RWPE2 (cell line): ENCODE measurements around the gene STK39.

Experiments
- ATAC-seq: fragments of 200-7000 bp; cut with Tn5 transposase; 3 replicates; pipeline ENCODE4 v1.9.1; 2021; ENCODE audit warnings: low read depth
- DNase-seq: peaks from one replicate; pipeline ENCODE4 v3.0.0-alpha.2; 2020; ENCODE audit warnings: low spot score
- H3K27ac ChIP-seq: fragments of 450-650 bp; 2 replicates; pipeline ENCODE4 v1.5.1; 2017; ENCODE audit warnings: mild to moderate bottlenecking; ENCODE audit not compliant: poor library complexity, severe bottlenecking
- H3K27me3 ChIP-seq: fragments of 250-450 bp; sonication (Bioruptor Pico); 2 replicates; pipeline ENCODE4 v1.5.1; 2021; ENCODE audit warnings: mild to moderate bottlenecking, moderate library complexity; ENCODE audit not compliant: insufficient read depth, poor library complexity, severe bottlenecking
- H3K36me3 ChIP-seq: fragments of 250-450 bp; sonication (Bioruptor Pico); 2 replicates; pipeline ENCODE4 v1.5.1; 2020; ENCODE audit warnings: low read depth, mild to moderate bottlenecking, moderate library complexity
- H3K4me1 ChIP-seq: fragments of 250-450 bp; sonication (Bioruptor Pico); 2 replicates; pipeline ENCODE4 v1.5.1; 2021; ENCODE audit warnings: mild to moderate bottlenecking, moderate library complexity; ENCODE audit not compliant: insufficient read depth, poor library complexity, severe bottlenecking
- H3K4me3 ChIP-seq: fragments of 250-450 bp; sonication (Bioruptor Pico); 2 replicates; pipeline ENCODE4 v1.5.1; 2021; ENCODE audit warnings: mild to moderate bottlenecking, moderate library complexity; ENCODE audit not compliant: severe bottlenecking
- H3K9me3 ChIP-seq: fragments of 250-450 bp; sonication (Bioruptor Pico); 2 replicates; pipeline ENCODE4 v1.5.1; 2021; ENCODE audit warnings: mild to moderate bottlenecking, moderate library complexity; ENCODE audit not compliant: severe bottlenecking
- TF ChIP-seq, protein P1 (sequence below): fragments of 450-650 bp; IDR thresholded peaks from one replicate; pipeline ENCODE4 v1.5.1; 2017; ENCODE audit warnings: mild to moderate bottlenecking, moderate library complexity; ENCODE audit not compliant: poor library complexity, severe bottlenecking

STK39 gene

DNA sequence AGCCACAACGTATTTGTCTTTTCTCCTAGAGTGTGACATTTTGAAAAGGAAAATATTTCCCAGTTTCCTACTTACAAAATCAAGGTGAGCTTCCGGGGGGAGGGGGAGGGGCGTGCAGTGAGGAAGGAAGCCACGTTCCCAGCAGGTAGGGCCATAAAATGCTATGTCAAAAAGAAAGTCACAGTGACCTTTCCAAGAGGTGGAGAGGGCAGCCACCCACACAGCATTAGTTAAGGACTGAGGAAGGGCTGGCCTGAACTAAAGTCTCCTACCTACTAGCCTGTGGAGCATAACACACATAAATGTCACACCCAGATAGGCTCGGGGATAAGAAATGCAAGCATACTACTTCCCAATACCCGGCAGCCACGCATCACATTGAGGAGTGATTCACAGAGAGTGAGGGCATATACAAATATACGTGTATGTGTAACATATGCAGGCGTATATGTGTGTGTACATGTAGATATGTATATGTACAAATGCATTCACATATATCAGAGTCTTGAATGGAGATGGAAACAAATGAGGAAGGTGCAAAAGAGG is 191.1 kb downstream of the STK39 start:
- TF ChIP-seq, protein P1, sequence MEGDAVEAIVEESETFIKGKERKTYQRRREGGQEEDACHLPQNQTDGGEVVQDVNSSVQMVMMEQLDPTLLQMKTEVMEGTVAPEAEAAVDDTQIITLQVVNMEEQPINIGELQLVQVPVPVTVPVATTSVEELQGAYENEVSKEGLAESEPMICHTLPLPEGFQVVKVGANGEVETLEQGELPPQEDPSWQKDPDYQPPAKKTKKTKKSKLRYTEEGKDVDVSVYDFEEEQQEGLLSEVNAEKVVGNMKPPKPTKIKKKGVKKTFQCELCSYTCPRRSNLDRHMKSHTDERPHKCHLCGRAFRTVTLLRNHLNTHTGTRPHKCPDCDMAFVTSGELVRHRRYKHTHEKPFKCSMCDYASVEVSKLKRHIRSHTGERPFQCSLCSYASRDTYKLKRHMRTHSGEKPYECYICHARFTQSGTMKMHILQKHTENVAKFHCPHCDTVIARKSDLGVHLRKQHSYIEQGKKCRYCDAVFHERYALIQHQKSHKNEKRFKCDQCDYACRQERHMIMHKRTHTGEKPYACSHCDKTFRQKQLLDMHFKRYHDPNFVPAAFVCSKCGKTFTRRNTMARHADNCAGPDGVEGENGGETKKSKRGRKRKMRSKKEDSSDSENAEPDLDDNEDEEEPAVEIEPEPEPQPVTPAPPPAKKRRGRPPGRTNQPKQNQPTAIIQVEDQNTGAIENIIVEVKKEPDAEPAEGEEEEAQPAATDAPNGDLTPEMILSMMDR, result no peak
- H3K36me3 ChIP-seq, result peaks cover 8% of the 10 kb centered on the region; the same call in 1 of the 2 replicates

DNA sequence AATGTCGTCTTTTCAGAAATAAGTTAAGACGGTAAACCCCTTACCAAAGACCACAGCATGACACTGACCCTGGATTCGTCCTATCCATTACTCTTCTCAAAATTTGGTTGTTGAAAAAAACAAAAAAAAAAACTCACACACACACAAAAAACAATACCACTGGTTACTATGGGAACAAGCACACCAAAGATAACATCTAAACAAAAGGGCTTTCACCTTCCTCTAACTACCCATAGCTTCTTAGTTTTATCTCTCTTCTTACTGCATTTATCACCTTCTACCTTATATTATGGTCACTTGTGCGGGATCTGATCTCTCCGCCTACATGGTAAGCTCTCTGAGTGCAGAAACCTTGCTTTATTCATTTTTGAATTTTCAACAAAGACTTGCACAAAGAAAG is 192.7 kb downstream of the STK39 start:
- H3K27ac ChIP-seq, result no peak overlapping the region

More for the DNA sequence above, 191.1 kb downstream of the STK39 start:
- H3K27ac ChIP-seq, result no peak overlapping the region
- H3K9me3 ChIP-seq, result no peaks in the 10 kb centered on the region
- H3K27me3 ChIP-seq, result no peaks in the 10 kb centered on the region
- ATAC-seq, result no peak
- DNase-seq, result no peak
- no peak overlapping the region for H3K4me3 ChIP-seq
- H3K4me1 ChIP-seq, result no peaks in the 10 kb centered on the region

DNA sequence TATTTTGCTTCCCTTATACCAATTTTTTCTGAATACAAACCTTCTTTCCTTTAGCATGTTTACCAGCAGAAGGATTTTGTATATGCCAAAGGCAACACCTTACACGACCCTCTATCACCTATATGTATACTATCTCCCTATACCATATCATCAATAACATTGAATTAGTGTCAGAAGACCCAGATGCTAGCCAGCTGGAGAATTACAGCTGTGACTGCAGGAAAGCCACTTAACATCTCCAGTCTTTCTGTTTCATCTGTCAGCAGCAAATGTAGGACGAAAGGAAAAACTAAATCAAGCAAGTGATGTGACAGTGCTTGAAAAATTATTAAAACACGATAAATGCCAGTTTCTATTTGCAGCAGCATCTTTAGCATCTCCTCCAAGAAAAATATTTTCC is 193.7 kb downstream of the STK39 start:
- ATAC-seq (no peak), DNase-seq (no peak)
- H3K36me3 ChIP-seq, result peaks cover 3% of the 10 kb centered on the region; the same call in 1 of the 2 replicates
- no peaks in the 10 kb centered on the region for H3K27me3 ChIP-seq
- TF ChIP-seq, protein P1, result no peak
- H3K27ac ChIP-seq, result no peak overlapping the region
- no peaks in the 10 kb centered on the region for H3K4me1 ChIP-seq
- H3K9me3 ChIP-seq, result no peaks in the 10 kb centered on the region
- H3K4me3 ChIP-seq, result no peak overlapping the region

More for the DNA sequence above, 192.7 kb downstream of the STK39 start:
- no peaks in the 10 kb centered on the region for H3K4me1 ChIP-seq
- no peaks in the 10 kb centered on the region for H3K27me3 ChIP-seq
- no peaks in the 10 kb centered on the region for H3K9me3 ChIP-seq
- no peak overlapping the region for H3K4me3 ChIP-seq
- DNase-seq, result no peak
- TF ChIP-seq, protein P1, result no peak
- ATAC-seq, result no peak
- H3K36me3 ChIP-seq, result peaks cover 3% of the 10 kb centered on the region; the same call in 1 of the 2 replicates

DNA sequence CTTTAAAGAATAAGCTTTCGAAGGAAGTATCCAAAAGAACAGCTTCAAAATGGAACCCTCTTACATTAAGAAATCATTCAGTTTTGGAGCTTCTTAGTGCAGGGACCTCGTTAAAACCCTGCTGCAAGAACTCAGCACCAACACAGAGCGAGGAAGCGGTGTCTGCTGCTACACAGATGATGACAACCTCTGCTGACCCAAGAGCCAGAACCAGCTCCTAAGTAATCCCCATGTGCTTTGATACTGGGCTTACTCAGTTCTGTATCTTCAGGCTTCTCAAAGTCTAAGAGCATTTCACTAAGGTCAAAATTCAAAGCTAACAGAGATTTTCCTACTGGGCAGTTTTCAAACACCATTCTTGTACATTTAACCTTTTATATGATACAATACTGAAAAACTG is 194.6 kb downstream of the STK39 start:
- Histone ChIP-seq H3K4me3 (no peak overlapping the region), H3K36me3 (peaks cover 3% of the 10 kb centered on the region; the same call in 1 of the 2 replicates), H3K27ac (no peak overlapping the region), H3K9me3 (no peaks in the 10 kb centered on the region), H3K27me3 (no peaks in the 10 kb centered on the region), H3K4me1 (no peaks in the 10 kb centered on the region)
- ATAC-seq (no peak), DNase-seq (no peak)
- TF ChIP-seq, protein P1, result no peak

DNA sequence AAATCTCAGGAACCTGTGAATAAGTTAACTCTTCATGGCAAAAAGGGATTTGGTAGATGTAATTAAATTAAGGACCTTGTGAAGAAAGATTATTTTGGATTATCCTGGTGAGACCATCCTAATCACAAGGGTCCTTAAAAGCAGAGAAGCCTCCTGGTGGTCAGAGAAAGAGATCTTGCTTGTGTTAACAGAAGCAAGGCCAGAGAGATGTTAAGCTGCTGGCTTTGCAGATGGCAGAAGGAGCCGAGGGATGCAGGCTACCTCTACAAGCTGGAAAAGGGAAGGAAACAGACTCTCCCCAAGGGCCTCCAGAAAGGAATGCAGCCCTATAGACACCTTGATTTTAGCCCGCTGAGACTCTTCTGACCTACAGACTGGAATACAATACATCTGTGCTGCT is 197.0 kb downstream of the STK39 start:
- ATAC-seq (no peak), DNase-seq (no peak)
- TF ChIP-seq, protein P1, result no peak

More for the DNA sequence above, 197.0 kb downstream of the STK39 start:
- Histone ChIP-seq H3K27ac (no peak overlapping the region), H3K4me1 (no peaks in the 10 kb centered on the region), H3K4me3 (no peak overlapping the region), H3K36me3 (peaks cover 3% of the 10 kb centered on the region; the same call in 1 of the 2 replicates), H3K9me3 (no peaks in the 10 kb centered on the region), H3K27me3 (no peaks in the 10 kb centered on the region)
